Measurements from ENCODE around the gene SHROOM1.

SHROOM1 gene

GRCh38 chr5:132772291-132773070 is 58.0 kb downstream of the SHROOM1 start:
- ATAC-seq (no peak), DNase-seq (no peak)
- H3K27ac Mint-ChIP-seq, result no peak overlapping the region
- peaks cover 16% of the 10 kb centered on the region for H3K27me3 Mint-ChIP-seq
- H3K4me1 Mint-ChIP-seq, result peaks cover 21% of the 10 kb centered on the region
- H3K4me3 Mint-ChIP-seq, result no peak overlapping the region
- no peaks in the 10 kb centered on the region for H3K9me3 Mint-ChIP-seq
